Measurements from ENCODE around the gene ITGB3. TPM values are rescaled to one million over a fixed set of nuclear protein-coding genes. Genes with fewer than 3 reads are reported as not detected.

ITGB3 gene
- total RNA-seq, 1 experiment from 2014 or later, result not detected

DNA sequence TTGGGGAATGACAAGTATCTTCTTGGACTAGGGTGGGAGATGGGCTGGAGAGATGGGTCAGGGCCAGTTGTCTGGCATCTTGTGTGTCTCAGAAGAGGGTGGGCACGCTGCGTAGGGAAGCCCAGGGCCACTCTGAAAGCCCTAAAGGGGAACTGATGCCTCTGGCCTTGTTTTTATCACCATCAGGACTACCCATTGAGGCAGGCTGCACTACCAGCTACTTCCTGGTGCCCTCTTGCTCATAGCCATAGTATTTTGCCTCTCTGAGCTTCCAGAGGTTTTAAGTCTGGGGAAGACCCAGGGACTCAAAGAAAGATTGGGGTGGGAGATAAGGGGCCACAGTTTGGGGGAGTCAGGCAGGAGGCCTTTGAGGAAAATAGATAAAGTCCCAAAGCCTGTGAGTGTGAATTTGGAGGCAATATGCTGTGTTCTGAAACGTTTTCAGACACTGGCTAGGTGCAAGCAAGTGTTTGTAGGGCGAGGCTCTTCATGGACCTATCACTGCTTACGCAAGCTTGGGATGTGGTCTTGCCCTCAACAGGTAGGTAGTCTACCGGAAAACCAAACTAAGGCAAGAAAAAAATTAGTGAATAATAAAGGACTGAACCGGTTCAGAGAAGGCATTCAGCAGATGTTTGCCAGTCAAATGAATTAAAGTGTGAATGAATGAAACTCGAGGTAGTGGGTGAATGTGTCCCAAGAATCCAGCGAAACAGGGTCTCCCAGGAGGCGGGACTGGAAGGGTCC lies 688 bp upstream of the ITGB3 start:
- ChIA-PET RAD21 (ENCODE audit: low non-redundant PET in 1 of 2, low total read pairs in 2 of 2, uncharacterized antibody in 2 of 2, unreplicated experiment in 2 of 2) (no interaction called here), POLR2A (interaction anchor here (1.1 kb wide), 1 partner anchor 13 kb away, joined by 3 read pairs; no protein-coding TSS in a partner anchor), CTCF (interaction anchor here (1.0 kb wide), 1 partner anchor 63 kb away, joined by 3 read pairs; no protein-coding TSS in a partner anchor)
- BruUV-seq (replicated peaks), result no TSS peak
- Histone ChIP-seq H3K9ac (ENCODE audit: low read length) (no peak overlapping the region), H2AFZ (ENCODE audit: low read depth, low read length, poor library complexity, severe bottlenecking) (peak overlapping the region; percentile 99), H4K20me1 (ENCODE audit: insufficient read depth) (no peaks in the 10 kb centered on the region), H3K4me2 (ENCODE audit: low read length) (peak overlapping the region; percentile 78), H3K27me3 (ENCODE audit: insufficient read depth, low read length) (no peaks in the 10 kb centered on the region), H3K36me3 (ENCODE audit: control insufficient read depth in 1 of 2, insufficient read depth in 2 of 2, low read length in 2 of 2) (no peaks in the 10 kb centered on the region), H3K27ac (ENCODE audit: low read depth, low read length) (no peak overlapping the region), H3K9me2 (ENCODE audit: insufficient read depth) (no peaks in the 10 kb centered on the region), H3K9me3 (ENCODE audit: control insufficient read depth in 1 of 2, insufficient read depth in 1 of 2, low read depth in 1 of 2, low read length in 2 of 2) (no peaks in the 10 kb centered on the region), H3K4me3 (replicated peaks in 1 of 2; ENCODE audit: low read depth in 1 of 2, low read length in 2 of 2) (peak overlapping the region; percentile 24 to 53; a peak in 3 of 4 replicates), H3K79me2 (ENCODE audit: insufficient read depth, low read length) (no peaks in the 10 kb centered on the region), H3K4me1 (ENCODE audit: control insufficient read depth in 1 of 2, insufficient read depth in 2 of 2, low read length in 2 of 2) (peaks cover 5 to 18% of the 10 kb centered on the region in 2 experiments; a peak in 3 of 4 replicates)
- intact Hi-C loops (cut with micrococcal nuclease), result no loop called here
- ATAC-seq (no peak), DNase-seq (ENCODE audit: low read depth, low spot score) (no peak)
- TF ChIP-seq POLR2A (IDR thresholded peaks at IDR 0.05; ENCODE audit: borderline replicate concordance, extremely low read depth, insufficient read depth, insufficient read length) (no peak), CEBPB (IDR thresholded peaks at IDR 0.05; ENCODE audit: low read depth) (no peak)

DNA sequence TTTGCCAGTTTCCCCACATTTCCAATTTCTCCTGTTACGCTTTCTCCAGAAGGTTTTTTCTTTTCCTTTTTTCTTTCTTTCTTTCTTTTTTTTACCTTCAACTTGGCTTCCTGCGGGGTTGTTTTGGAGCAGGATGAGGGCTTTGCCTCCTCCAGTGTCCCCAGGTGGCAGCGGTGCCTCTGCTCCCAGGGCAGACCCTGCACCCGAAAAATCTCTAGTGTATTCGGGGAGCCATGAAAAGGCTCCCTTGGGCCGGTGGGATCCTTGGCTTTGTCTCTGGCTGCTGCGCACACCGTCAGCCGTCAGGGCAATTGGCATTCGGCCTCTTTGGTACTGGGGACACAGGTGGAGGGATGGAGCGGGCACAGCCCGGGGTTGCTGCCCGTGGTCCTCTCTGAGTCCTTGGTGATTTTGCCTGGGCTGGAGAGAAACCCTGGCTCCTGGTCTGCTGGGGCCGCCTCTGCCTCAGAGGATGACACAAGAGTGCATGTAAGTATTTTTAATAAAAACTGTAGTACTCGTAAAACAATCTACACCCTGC lies 846 bp downstream of the ITGB3 start:
- H3K79me2 ChIP-seq (ENCODE audit: insufficient read depth, low read length), result no peaks in the 10 kb centered on the region
- ChIA-PET CTCF (no interaction called here), RAD21 (ENCODE audit: low non-redundant PET in 1 of 2, low total read pairs in 2 of 2, uncharacterized antibody in 2 of 2, unreplicated experiment in 2 of 2) (no interaction called here), POLR2A (interaction anchor here (1.1 kb wide), 1 partner anchor 14 kb away, joined by 3 read pairs; no protein-coding TSS in a partner anchor)
- H3K4me3 ChIP-seq (replicated peaks in 1 of 2; ENCODE audit: low read depth in 1 of 2, low read length in 2 of 2), result peak overlapping the region in 1 of 2 experiments; percentile 53; a peak in 1 of 4 replicates
- DNase-seq (ENCODE audit: low read depth, low spot score) (no peak), ATAC-seq (no peak)
- H3K4me1 ChIP-seq (ENCODE audit: control insufficient read depth in 1 of 2, insufficient read depth in 2 of 2, low read length in 2 of 2), result peaks cover 5 to 20% of the 10 kb centered on the region in 2 experiments; a peak in 3 of 4 replicates
- H2AFZ ChIP-seq (ENCODE audit: low read depth, low read length, poor library complexity, severe bottlenecking), result peak overlapping the region; percentile 28
- H3K36me3 ChIP-seq (ENCODE audit: control insufficient read depth in 1 of 2, insufficient read depth in 2 of 2, low read length in 2 of 2), result no peaks in the 10 kb centered on the region
- H3K27me3 ChIP-seq (ENCODE audit: insufficient read depth, low read length), result no peaks in the 10 kb centered on the region
- intact Hi-C loops (cut with micrococcal nuclease), result no loop called here
- H3K9me3 ChIP-seq (ENCODE audit: control insufficient read depth in 1 of 2, insufficient read depth in 1 of 2, low read depth in 1 of 2, low read length in 2 of 2), result no peaks in the 10 kb centered on the region; a peak in 1 of 4 replicates
- H3K27ac ChIP-seq (ENCODE audit: low read depth, low read length), result no peak overlapping the region
- H3K9ac ChIP-seq (ENCODE audit: low read length), result no peak overlapping the region
- no peaks in the 10 kb centered on the region for H4K20me1 ChIP-seq (ENCODE audit: insufficient read depth)
- no peaks in the 10 kb centered on the region for H3K9me2 ChIP-seq (ENCODE audit: insufficient read depth)
- H3K4me2 ChIP-seq (ENCODE audit: low read length), result peak overlapping the region; percentile 78
- BruUV-seq (replicated peaks), result no TSS peak
- TF ChIP-seq ELF1 (IDR thresholded peaks at IDR 0.05; ENCODE audit: borderline replicate concordance, low read depth), result no peak
- no peak for TF ChIP-seq CEBPB (IDR thresholded peaks at IDR 0.05; ENCODE audit: low read depth)
- TF ChIP-seq, protein P1, sequence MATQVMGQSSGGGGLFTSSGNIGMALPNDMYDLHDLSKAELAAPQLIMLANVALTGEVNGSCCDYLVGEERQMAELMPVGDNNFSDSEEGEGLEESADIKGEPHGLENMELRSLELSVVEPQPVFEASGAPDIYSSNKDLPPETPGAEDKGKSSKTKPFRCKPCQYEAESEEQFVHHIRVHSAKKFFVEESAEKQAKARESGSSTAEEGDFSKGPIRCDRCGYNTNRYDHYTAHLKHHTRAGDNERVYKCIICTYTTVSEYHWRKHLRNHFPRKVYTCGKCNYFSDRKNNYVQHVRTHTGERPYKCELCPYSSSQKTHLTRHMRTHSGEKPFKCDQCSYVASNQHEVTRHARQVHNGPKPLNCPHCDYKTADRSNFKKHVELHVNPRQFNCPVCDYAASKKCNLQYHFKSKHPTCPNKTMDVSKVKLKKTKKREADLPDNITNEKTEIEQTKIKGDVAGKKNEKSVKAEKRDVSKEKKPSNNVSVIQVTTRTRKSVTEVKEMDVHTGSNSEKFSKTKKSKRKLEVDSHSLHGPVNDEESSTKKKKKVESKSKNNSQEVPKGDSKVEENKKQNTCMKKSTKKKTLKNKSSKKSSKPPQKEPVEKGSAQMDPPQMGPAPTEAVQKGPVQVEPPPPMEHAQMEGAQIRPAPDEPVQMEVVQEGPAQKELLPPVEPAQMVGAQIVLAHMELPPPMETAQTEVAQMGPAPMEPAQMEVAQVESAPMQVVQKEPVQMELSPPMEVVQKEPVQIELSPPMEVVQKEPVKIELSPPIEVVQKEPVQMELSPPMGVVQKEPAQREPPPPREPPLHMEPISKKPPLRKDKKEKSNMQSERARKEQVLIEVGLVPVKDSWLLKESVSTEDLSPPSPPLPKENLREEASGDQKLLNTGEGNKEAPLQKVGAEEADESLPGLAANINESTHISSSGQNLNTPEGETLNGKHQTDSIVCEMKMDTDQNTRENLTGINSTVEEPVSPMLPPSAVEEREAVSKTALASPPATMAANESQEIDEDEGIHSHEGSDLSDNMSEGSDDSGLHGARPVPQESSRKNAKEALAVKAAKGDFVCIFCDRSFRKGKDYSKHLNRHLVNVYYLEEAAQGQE (IDR thresholded peaks at IDR 0.05; ENCODE audit: low read depth), result no peak
- no peak for TF ChIP-seq POLR2A (IDR thresholded peaks at IDR 0.05; ENCODE audit: borderline replicate concordance, extremely low read depth, insufficient read depth, insufficient read length)
- no peak for TF ChIP-seq ZNF274 (IDR thresholded peaks at IDR 0.05; ENCODE audit: low read depth, low read length)
- TF ChIP-seq JUND (IDR thresholded peaks at IDR 0.05), result no peak
- TF ChIP-seq, protein P2, sequence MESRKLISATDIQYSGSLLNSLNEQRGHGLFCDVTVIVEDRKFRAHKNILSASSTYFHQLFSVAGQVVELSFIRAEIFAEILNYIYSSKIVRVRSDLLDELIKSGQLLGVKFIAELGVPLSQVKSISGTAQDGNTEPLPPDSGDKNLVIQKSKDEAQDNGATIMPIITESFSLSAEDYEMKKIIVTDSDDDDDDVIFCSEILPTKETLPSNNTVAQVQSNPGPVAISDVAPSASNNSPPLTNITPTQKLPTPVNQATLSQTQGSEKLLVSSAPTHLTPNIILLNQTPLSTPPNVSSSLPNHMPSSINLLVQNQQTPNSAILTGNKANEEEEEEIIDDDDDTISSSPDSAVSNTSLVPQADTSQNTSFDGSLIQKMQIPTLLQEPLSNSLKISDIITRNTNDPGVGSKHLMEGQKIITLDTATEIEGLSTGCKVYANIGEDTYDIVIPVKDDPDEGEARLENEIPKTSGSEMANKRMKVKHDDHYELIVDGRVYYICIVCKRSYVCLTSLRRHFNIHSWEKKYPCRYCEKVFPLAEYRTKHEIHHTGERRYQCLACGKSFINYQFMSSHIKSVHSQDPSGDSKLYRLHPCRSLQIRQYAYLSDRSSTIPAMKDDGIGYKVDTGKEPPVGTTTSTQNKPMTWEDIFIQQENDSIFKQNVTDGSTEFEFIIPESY (IDR thresholded peaks at IDR 0.05; ENCODE audit: extremely low read depth, insufficient replicate concordance, low read length), result no peak
- no peak for TF ChIP-seq SRF (IDR thresholded peaks at IDR 0.05; ENCODE audit: low read depth)
- no peak for TF ChIP-seq SIN3A (IDR thresholded peaks at IDR 0.05; ENCODE audit: low read depth)
- no peak for TF ChIP-seq TCF7L2 (IDR thresholded peaks at IDR 0.05; ENCODE audit: borderline replicate concordance, extremely low read depth, insufficient read depth, insufficient read length)
- no peak for TF ChIP-seq YY1 (IDR thresholded peaks at IDR 0.05; ENCODE audit: extremely low read depth, insufficient replicate concordance, low read depth, low read length)
- no peak for TF ChIP-seq EZH2phosphoT487 (IDR thresholded peaks at IDR 0.05; ENCODE audit: borderline replicate concordance)
- no peak for TF ChIP-seq CBX3 (IDR thresholded peaks at IDR 0.05; ENCODE audit: low read depth)

All from HCT116 (cell line).